NCI-H1417 (cell line): ENCODE results near the gene PHKB.
"Not testable (repeated sequence)": the region's sequence is repeated elsewhere in the genome, so short reads cannot be mapped to it uniquely, and the experiment has no call there.

Experiments
- DNase-seq, 3 experiments: peaks; one replicate each; lab custom pipeline; 2025; lab: John Stamatoyannopoulos, UW

Gene PHKB

GRCh38 chr16:47470211-47470610 lies 9.1 kb downstream of the PHKB start:
- no peak for DNase-seq

- no peak for DNase-seq
These were observed 9.7 kb downstream of the PHKB start for GRCh38 chr16:47470810-47471209.

- not testable (repeated sequence) for DNase-seq
These were observed 11.9 kb downstream of the PHKB start for GRCh38 chr16:47473004-47473403.

GRCh38 chr16:47473792-47474191 lies 12.7 kb downstream of the PHKB start:
- no peak for DNase-seq

GRCh38 chr16:47475786-47476185 lies 14.7 kb downstream of the PHKB start:
- no peak for DNase-seq

GRCh38 chr16:47476654-47477345 lies 15.7 kb downstream of the PHKB start:
- DNase-seq, result no peak

- no peak for DNase-seq
These were observed 16.5 kb downstream of the PHKB start for GRCh38 chr16:47477679-47478078.

- no peak for DNase-seq
These were observed 19.3 kb downstream of the PHKB start for GRCh38 chr16:47480410-47480809.

GRCh38 chr16:47481698-47482374 lies 20.7 kb downstream of the PHKB start:
- DNase-seq, result no peak

- no peak for DNase-seq
These were observed 22.5 kb downstream of the PHKB start for GRCh38 chr16:47483616-47484015.

- DNase-seq, result no peak
These were observed 25.7 kb downstream of the PHKB start for GRCh38 chr16:47486856-47487255.

GRCh38 chr16:47488051-47488450 lies 26.9 kb downstream of the PHKB start:
- DNase-seq, result no peak

- no peak for DNase-seq
These were observed 29.3 kb downstream of the PHKB start for GRCh38 chr16:47490471-47490870.

GRCh38 chr16:47492036-47492427 lies 30.9 kb downstream of the PHKB start:
- no peak for DNase-seq

GRCh38 chr16:47492428-47493377 lies 31.6 kb downstream of the PHKB start:
- DNase-seq, result no peak

GRCh38 chr16:47493381-47494337 lies 32.5 kb downstream of the PHKB start:
- DNase-seq, result no peak

- no peak for DNase-seq
These were observed 38.1 kb downstream of the PHKB start for GRCh38 chr16:47499080-47499699.

GRCh38 chr16:47499700-47500264 lies 38.7 kb downstream of the PHKB start:
- no peak for DNase-seq

- DNase-seq, result no peak
These were observed 42.8 kb downstream of the PHKB start for GRCh38 chr16:47503936-47504335.

GRCh38 chr16:47504599-47504998 lies 43.5 kb downstream of the PHKB start:
- no peak for DNase-seq

- no peak for DNase-seq
These were observed 45.7 kb downstream of the PHKB start for GRCh38 chr16:47506800-47507199.
